ENCODE data around the gene UST. TPM values are rescaled to one million over a fixed set of nuclear protein-coding genes. Genes with fewer than 3 reads are reported as not detected.

Gene UST
- total RNA-seq, 6 experiments from 2014 or later, result 0.44 to 1.9 (median 0.91) TPM

GRCh38 chr6:148830614-148831013, 83.8 kb downstream of the UST start:
- Histone ChIP-seq H3K4me1 (no peaks in the 10 kb centered on the region), H3K4me3 (no peak overlapping the region), H3K36me3 (no peaks in the 10 kb centered on the region), H3K27me3 (no peaks in the 10 kb centered on the region), H3K9me3 (no peaks in the 10 kb centered on the region), H3K27ac (no peak overlapping the region)
- DNase-seq, result no peak
- ATAC-seq, result no peak
- TF ChIP-seq POLR2A (IDR thresholded peaks at IDR 0.05) (no peak), CTCF (IDR thresholded peaks at IDR 0.05) (no peak)
- intact Hi-C loops (cut with DNase I), result no loop called here
- 49% methylated on average over 3 of the region's 3 CpGs for WGBS (ENCODE audit: insufficient coverage, low coverage, low lambda C conversion rate, missing lambda C conversion rate)

GRCh38 chr6:148831064-148831463, 84.2 kb downstream of the UST start:
- no peak for TF ChIP-seq POLR2A (IDR thresholded peaks at IDR 0.05)
- no peak for TF ChIP-seq CTCF (IDR thresholded peaks at IDR 0.05)
- intact Hi-C loops (cut with DNase I), result no loop called here
- Histone ChIP-seq H3K27me3 (no peaks in the 10 kb centered on the region), H3K36me3 (no peaks in the 10 kb centered on the region), H3K4me1 (no peaks in the 10 kb centered on the region), H3K9me3 (no peaks in the 10 kb centered on the region), H3K27ac (no peak overlapping the region), H3K4me3 (no peak overlapping the region)
- no peak for ATAC-seq
- DNase-seq, result no peak
- WGBS (ENCODE audit: insufficient coverage, low coverage, low lambda C conversion rate, missing lambda C conversion rate), result 78% methylated on average over 6 of the region's 6 CpGs

DNA sequence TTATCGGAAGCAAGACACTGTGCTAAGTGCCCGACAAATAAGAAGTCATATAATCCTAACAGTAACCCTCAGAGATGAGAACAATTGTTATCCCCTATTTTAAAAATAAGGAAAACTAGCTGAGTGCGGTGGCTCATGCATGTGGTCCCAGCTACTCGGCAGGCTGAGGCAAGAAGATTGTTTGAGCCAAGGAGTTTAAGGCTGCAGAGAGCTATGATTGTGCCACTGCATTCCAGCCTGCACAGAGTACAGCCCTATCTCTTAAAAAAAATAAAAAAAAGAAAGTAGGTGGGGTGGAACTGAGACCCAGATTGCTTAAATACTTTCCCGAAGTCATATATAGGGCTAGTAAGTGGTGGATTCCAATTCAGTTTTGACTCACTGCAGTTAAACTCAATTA, 84.7 kb downstream of the UST start:
- no peak for DNase-seq
- no peaks in the 10 kb centered on the region for H3K27me3 ChIP-seq
- TF ChIP-seq CTCF (IDR thresholded peaks at IDR 0.05) (no peak), POLR2A (IDR thresholded peaks at IDR 0.05) (no peak)
- intact Hi-C loops (cut with DNase I), result no loop called here
- no peak overlapping the region for H3K4me3 ChIP-seq
- 56% methylated on average over 5 of the region's 5 CpGs for WGBS (ENCODE audit: insufficient coverage, low coverage, low lambda C conversion rate, missing lambda C conversion rate)
- no peaks in the 10 kb centered on the region for H3K9me3 ChIP-seq
- no peak for ATAC-seq
- H3K27ac ChIP-seq, result no peak overlapping the region
- H3K4me1 ChIP-seq, result no peaks in the 10 kb centered on the region
- H3K36me3 ChIP-seq, result no peaks in the 10 kb centered on the region

DNA sequence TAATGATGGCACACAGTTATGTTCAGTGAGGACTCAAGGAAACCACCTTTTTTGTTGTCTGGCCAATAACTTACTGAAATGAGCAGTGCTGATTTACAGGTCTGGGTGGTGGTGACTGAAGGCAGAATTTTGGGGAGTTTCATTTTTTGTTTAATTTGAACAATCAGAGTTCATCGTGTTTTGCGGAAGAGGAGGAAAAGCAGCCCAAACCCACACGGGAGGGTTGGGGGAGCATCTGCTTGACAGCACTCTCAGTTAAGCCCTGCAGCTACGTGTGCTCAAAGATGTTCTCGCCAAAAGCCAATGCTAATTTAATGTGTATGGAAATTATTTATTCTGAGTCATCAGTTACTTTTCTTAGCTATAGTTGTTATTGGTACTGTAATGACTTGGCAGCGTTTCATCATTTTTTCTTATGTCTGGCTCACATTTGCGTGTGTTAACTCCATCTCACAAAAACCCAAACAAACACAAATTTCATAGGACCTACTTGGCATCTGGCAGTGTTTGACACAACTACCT, 89.2 kb downstream of the UST start:
- no peaks in the 10 kb centered on the region for H3K27me3 ChIP-seq
- H3K9me3 ChIP-seq, result no peaks in the 10 kb centered on the region
- H3K27ac ChIP-seq, result no peak overlapping the region
- TF ChIP-seq POLR2A (IDR thresholded peaks at IDR 0.05) (no peak), CTCF (IDR thresholded peaks at IDR 0.05) (no peak)
- intact Hi-C loops (cut with DNase I), result no loop called here
- peaks cover 0 to 3% (median 0%) of the 10 kb centered on the region in 4 donors for H3K4me1 ChIP-seq
- H3K4me3 ChIP-seq, result no peak overlapping the region
- WGBS (ENCODE audit: insufficient coverage, low coverage, low lambda C conversion rate, missing lambda C conversion rate), result 64% methylated on average over 7 of the region's 7 CpGs
- H3K36me3 ChIP-seq, result no peaks in the 10 kb centered on the region
- no peak for DNase-seq
- no peak for ATAC-seq

DNA sequence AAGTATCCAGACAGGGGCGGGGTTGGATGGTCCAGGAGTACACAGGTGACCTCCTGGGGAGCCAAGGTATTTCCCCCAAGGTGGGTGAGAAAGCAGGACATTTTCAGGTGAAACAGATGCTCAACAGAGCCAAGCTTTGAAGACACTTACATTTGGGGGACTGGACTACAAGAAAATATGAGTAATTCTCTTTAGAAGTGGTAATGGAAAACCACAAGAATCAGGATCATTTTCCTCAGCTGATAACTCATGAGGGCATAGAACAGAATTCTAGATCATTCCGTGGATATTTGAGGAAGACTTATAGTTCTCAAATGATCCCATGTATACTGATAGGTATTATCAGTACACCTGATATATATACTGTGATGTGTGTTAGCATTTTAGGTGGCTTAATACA, 89.9 kb downstream of the UST start:
- intact Hi-C loops (cut with DNase I), result no loop called here
- TF ChIP-seq POLR2A (IDR thresholded peaks at IDR 0.05) (no peak), CTCF (IDR thresholded peaks at IDR 0.05) (no peak)
- DNase-seq (no peak), ATAC-seq (no peak)
- H3K4me3 ChIP-seq, result no peak overlapping the region
- H3K36me3 ChIP-seq, result no peaks in the 10 kb centered on the region
- WGBS (ENCODE audit: insufficient coverage, low coverage, low lambda C conversion rate, missing lambda C conversion rate), result 72% methylated on average over 2 of the region's 2 CpGs
- H3K27me3 ChIP-seq, result no peaks in the 10 kb centered on the region
- H3K27ac ChIP-seq, result no peak overlapping the region
- peaks cover 0 to 3% (median 0%) of the 10 kb centered on the region in 4 donors for H3K4me1 ChIP-seq
- H3K9me3 ChIP-seq, result no peaks in the 10 kb centered on the region

Data from right lobe of liver (tissue), 6 donors.